Neural cell (in vitro differentiated cells): ENCODE data around the gene SRSF2. TPM values are rescaled to one million over a fixed set of nuclear protein-coding genes. Genes with fewer than 3 reads are reported as not detected.

Source experiments
- H2AFZ ChIP-seq: fragments of 200-600, 300-800 bp; sonication (generic), shearing (Covaris generic); 2 replicates; pipeline ENCODE4 v1.6.0; 2014; ENCODE audit warnings: low read depth, mild to moderate bottlenecking, antibody characterized with exemption, low read length, moderate library complexity
- H3F3A ChIP-seq: fragments of 200-600 bp; shearing (Covaris generic); 2 replicates; pipeline ENCODE4 v1.6.1; 2016; ENCODE audit warnings: mild to moderate bottlenecking, moderate library complexity, mixed read lengths, antibody characterized with exemption, low read length; ENCODE audit not compliant: insufficient read depth, poor library complexity, severe bottlenecking
- H3K27ac ChIP-seq: fragments of 200-600, 300-800 bp; sonication (generic), shearing (Covaris generic); 2 replicates; pipeline ENCODE4 v1.5.1; 2014; ENCODE audit warnings: mild to moderate bottlenecking, low read length, moderate library complexity
- H3K27me3 ChIP-seq: fragments of 300-800, 200-600 bp; sonication (generic), shearing (Covaris generic); 2 replicates; pipeline ENCODE4 v1.6.0; 2014; ENCODE audit warnings: mild to moderate bottlenecking, low read depth, low read length, moderate library complexity; ENCODE audit not compliant: insufficient read depth
- H3K36me3 ChIP-seq: fragments of 300-800, 200-600 bp; sonication (generic), shearing (Covaris generic); 2 replicates; pipeline ENCODE4 v1.5.1; 2014; ENCODE audit warnings: mild to moderate bottlenecking, antibody characterized with exemption, low read length, moderate library complexity; ENCODE audit not compliant: insufficient read depth
- H3K4me2 ChIP-seq: fragments of 300-800, 200-600 bp; sonication (generic), shearing (Covaris generic); 2 replicates; pipeline ENCODE4 v1.6.0; 2014; ENCODE audit warnings: mild to moderate bottlenecking, low read length
- H3K4me3 ChIP-seq: fragments of 300-800, 200-600 bp; sonication (generic), shearing (Covaris generic); 2 replicates; pipeline ENCODE4 v1.5.1; 2014; ENCODE audit warnings: mild to moderate bottlenecking, low read length, moderate library complexity
- H3K79me2 ChIP-seq: fragments of 200-600 bp; shearing (Covaris generic); replicated peaks from 2 replicates; pipeline ENCODE4 v1.6.0; 2014; ENCODE audit warnings: mild to moderate bottlenecking, low read length, moderate library complexity; ENCODE audit not compliant: insufficient read depth
- H3K9ac ChIP-seq: fragments of 300-800, 200-600 bp; sonication (generic), shearing (Covaris generic); 2 replicates; pipeline ENCODE4 v1.6.1; 2016; ENCODE audit warnings: mild to moderate bottlenecking, low read length, mixed read lengths
- H3K9me2 ChIP-seq: fragments of 200-600 bp; shearing (Covaris generic); 2 replicates; pipeline ENCODE4 v1.6.1; 2016; ENCODE audit warnings: mild to moderate bottlenecking, low read length, mixed read lengths; ENCODE audit not compliant: insufficient read depth
- H3K9me3 ChIP-seq: fragments of 200-600, 300-800 bp; sonication (generic), shearing (Covaris generic); 2 replicates; pipeline ENCODE4 v1.6.1; 2016; ENCODE audit warnings: mild to moderate bottlenecking, mixed run types, low read length, moderate library complexity, mixed read lengths
- H4K20me1 ChIP-seq: fragments of 200-600 bp; shearing (Covaris generic); 2 replicates; pipeline ENCODE4 v1.6.1; 2016; ENCODE audit warnings: mild to moderate bottlenecking, mixed run types; ENCODE audit not compliant: insufficient read depth
- EP300 ChIP-seq: fragments of 450-650 bp; conservative IDR thresholded peaks from 2 replicates; pipeline ENCODE4 v1.6.1; 2014; ENCODE audit warnings: antibody characterized with exemption, mild to moderate bottlenecking, moderate library complexity; ENCODE audit not compliant: poor library complexity, severe bottlenecking
- EZH2 ChIP-seq: fragments of 200-600, 300-800 bp; shearing (Covaris generic), sonication (generic); IDR thresholded peaks from 2 replicates; pipeline ENCODE4 v1.6.1; 2014; ENCODE audit warnings: antibody characterized with exemption, low read length, borderline replicate concordance, mild to moderate bottlenecking; ENCODE audit not compliant: insufficient read depth, poor library complexity, severe bottlenecking
- MXI1 ChIP-seq: fragments of 450-650 bp; conservative IDR thresholded peaks from 2 replicates; pipeline ENCODE4 v1.6.1; 2014; ENCODE audit warnings: antibody characterized with exemption, mild to moderate bottlenecking; ENCODE audit not compliant: poor library complexity, severe bottlenecking
- POLR2AphosphoS5 ChIP-seq: IDR thresholded peaks from 2 replicates; pipeline ENCODE4 v1.6.1; 2012
- RAD21 ChIP-seq: fragments of 450-650 bp; conservative IDR thresholded peaks from 2 replicates; pipeline ENCODE4 v1.6.1; 2014; ENCODE audit warnings: antibody characterized with exemption, mild to moderate bottlenecking, moderate library complexity
- SMC3 ChIP-seq: fragments of 450-650 bp; conservative IDR thresholded peaks from 2 replicates; pipeline ENCODE4 v1.6.1; 2014; ENCODE audit warnings: antibody characterized with exemption, mild to moderate bottlenecking, moderate library complexity; ENCODE audit not compliant: poor library complexity
- TAF1 ChIP-seq: IDR thresholded peaks from 2 replicates; pipeline ENCODE4 v1.6.1; 2012; ENCODE audit warnings: low read depth
- polyA plus RNA-seq: library from polyadenylated mRNA; depleted of rRNA; stranded (reverse); fragments of >200 nt; gene quantifications from 2 replicates; pipeline ENCODE4 v1.2.3, GENCODE V29; 2014
- TF ChIP-seq, protein P1 (sequence below): fragments of 450-650 bp; IDR thresholded peaks from 2 replicates; pipeline ENCODE4 v1.5.1; 2014; ENCODE audit warnings: antibody characterized with exemption, mild to moderate bottlenecking, moderate library complexity; ENCODE audit not compliant: poor library complexity, severe bottlenecking
- TF ChIP-seq, protein P2 (sequence below): IDR thresholded peaks from 2 replicates; pipeline ENCODE4 v1.6.1; 2012; ENCODE audit warnings: borderline replicate concordance

SRSF2 gene
- polyA plus RNA-seq, 1 donor from 2014 or later = 355 TPM

DNA sequence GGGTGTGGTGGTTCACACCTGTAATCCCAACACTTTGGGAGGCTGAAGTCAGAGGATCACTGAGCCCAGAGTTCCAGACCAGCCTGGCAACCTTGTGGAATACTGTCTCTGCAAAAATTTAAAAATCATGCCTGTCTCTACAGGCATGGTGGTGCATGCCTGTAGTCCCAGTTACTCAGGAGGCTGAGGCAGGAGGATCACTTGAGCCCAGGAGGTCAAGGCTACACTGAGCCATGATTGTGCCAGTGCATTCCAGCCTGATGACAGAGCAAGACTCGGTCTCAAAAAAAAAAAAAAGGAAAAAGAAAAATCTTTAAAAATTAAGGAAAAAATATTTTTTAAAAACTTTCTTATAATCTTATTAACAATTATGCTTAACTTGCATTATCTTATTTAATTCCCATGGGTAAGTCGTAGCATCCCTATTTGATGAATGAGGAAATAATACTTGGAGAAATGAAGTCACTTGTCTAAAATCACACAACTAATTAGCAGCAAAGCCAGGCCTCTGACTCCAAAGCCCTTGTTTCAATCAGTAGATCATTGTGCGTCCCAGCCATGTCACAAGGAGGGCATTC lies 14.4 kb upstream of the SRSF2 start:
- no peaks in the 10 kb centered on the region for H3K9me3 ChIP-seq
- H3K9me2 ChIP-seq = no peaks in the 10 kb centered on the region
- no peaks in the 10 kb centered on the region for H3K36me3 ChIP-seq
- TF ChIP-seq SMC3 (no peak), EZH2 (no peak)
- TF ChIP-seq, protein P1, sequence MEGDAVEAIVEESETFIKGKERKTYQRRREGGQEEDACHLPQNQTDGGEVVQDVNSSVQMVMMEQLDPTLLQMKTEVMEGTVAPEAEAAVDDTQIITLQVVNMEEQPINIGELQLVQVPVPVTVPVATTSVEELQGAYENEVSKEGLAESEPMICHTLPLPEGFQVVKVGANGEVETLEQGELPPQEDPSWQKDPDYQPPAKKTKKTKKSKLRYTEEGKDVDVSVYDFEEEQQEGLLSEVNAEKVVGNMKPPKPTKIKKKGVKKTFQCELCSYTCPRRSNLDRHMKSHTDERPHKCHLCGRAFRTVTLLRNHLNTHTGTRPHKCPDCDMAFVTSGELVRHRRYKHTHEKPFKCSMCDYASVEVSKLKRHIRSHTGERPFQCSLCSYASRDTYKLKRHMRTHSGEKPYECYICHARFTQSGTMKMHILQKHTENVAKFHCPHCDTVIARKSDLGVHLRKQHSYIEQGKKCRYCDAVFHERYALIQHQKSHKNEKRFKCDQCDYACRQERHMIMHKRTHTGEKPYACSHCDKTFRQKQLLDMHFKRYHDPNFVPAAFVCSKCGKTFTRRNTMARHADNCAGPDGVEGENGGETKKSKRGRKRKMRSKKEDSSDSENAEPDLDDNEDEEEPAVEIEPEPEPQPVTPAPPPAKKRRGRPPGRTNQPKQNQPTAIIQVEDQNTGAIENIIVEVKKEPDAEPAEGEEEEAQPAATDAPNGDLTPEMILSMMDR = no peak
- H2AFZ ChIP-seq = no peak overlapping the region
- H3K27me3 ChIP-seq = no peaks in the 10 kb centered on the region
- no peak overlapping the region for H3K9ac ChIP-seq
- no peaks in the 10 kb centered on the region for H3F3A ChIP-seq
- no peaks in the 10 kb centered on the region for H4K20me1 ChIP-seq
- no peaks in the 10 kb centered on the region for H3K79me2 ChIP-seq
- H3K27ac ChIP-seq = no peak overlapping the region
- no peak overlapping the region for H3K4me2 ChIP-seq
- no peak overlapping the region for H3K4me3 ChIP-seq

DNA sequence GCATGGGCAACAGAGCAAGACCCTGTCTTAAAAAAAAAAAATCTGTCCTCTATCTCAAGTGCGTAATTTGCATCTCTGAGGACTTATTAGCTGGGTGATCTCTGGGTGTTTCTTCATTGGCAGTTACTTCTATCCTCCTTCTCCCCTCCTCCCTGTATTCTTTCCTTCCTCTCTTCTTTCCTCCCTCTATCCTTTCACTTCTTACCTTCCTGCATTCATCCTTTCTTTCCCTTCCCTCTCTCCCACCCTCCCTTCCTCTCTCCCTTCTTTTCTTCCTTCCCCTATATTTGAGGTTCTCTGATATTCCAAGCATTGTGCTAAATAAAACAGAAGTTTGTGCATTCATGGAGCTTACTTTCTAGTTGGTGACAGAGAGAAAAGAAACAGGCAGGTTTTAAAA lies 11.5 kb upstream of the SRSF2 start:
- Histone ChIP-seq H3K36me3 (peaks cover 16% of the 10 kb centered on the region), H3K9me3 (no peaks in the 10 kb centered on the region), H3K4me2 (no peak overlapping the region), H3K79me2 (no peaks in the 10 kb centered on the region), H3F3A (no peaks in the 10 kb centered on the region), H3K9ac (no peak overlapping the region), H3K4me3 (no peak overlapping the region), H3K9me2 (no peaks in the 10 kb centered on the region), H3K27me3 (no peaks in the 10 kb centered on the region), H2AFZ (no peak overlapping the region), H3K27ac (no peak overlapping the region), H4K20me1 (no peaks in the 10 kb centered on the region)
- TF ChIP-seq, protein P1 = no peak
- TF ChIP-seq POLR2AphosphoS5 = no peak
- TF ChIP-seq MXI1 = no peak
- TF ChIP-seq EZH2 = no peak

DNA sequence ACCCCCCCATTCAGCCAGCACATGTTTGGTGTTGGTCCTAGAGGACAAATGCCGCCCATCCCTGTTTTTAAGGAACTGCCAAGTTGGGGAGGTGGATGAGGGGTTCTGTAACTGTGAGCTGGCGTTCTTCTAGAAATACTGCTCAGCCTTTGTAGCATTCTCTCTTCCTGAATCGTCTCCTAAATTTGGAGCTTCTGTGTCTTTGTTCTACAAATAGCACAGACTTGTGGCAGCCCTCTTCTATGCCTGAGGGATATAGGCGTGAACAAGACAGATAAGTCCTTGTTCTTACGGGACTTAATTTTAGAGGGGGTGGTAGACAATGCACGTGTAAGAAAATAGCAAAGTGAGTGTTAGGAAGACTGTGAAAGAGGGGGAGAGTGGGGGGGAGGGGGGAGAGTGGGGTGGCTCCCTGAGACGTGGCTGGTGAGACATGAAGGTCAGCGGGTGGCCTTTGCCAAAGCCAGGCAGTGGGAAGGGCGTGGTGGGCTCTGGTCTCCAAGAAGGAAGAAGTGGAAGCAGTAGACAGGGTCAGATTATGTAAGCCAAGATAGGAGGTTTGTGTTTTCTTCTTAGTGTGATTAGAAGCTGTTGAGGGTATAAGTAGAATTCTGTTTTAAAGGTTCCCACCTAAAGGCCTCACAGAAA lies 10.7 kb upstream of the SRSF2 start:
- no peak overlapping the region for H3K4me2 ChIP-seq
- H3K27ac ChIP-seq = no peak overlapping the region
- no peaks in the 10 kb centered on the region for H3F3A ChIP-seq
- H4K20me1 ChIP-seq = no peaks in the 10 kb centered on the region
- H3K27me3 ChIP-seq = no peaks in the 10 kb centered on the region
- no peaks in the 10 kb centered on the region for H3K9me3 ChIP-seq
- no peak overlapping the region for H3K9ac ChIP-seq
- H3K4me3 ChIP-seq = no peak overlapping the region
- TF ChIP-seq, protein P2, sequence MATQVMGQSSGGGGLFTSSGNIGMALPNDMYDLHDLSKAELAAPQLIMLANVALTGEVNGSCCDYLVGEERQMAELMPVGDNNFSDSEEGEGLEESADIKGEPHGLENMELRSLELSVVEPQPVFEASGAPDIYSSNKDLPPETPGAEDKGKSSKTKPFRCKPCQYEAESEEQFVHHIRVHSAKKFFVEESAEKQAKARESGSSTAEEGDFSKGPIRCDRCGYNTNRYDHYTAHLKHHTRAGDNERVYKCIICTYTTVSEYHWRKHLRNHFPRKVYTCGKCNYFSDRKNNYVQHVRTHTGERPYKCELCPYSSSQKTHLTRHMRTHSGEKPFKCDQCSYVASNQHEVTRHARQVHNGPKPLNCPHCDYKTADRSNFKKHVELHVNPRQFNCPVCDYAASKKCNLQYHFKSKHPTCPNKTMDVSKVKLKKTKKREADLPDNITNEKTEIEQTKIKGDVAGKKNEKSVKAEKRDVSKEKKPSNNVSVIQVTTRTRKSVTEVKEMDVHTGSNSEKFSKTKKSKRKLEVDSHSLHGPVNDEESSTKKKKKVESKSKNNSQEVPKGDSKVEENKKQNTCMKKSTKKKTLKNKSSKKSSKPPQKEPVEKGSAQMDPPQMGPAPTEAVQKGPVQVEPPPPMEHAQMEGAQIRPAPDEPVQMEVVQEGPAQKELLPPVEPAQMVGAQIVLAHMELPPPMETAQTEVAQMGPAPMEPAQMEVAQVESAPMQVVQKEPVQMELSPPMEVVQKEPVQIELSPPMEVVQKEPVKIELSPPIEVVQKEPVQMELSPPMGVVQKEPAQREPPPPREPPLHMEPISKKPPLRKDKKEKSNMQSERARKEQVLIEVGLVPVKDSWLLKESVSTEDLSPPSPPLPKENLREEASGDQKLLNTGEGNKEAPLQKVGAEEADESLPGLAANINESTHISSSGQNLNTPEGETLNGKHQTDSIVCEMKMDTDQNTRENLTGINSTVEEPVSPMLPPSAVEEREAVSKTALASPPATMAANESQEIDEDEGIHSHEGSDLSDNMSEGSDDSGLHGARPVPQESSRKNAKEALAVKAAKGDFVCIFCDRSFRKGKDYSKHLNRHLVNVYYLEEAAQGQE = no peak
- TF ChIP-seq EZH2 (no peak), SMC3 (no peak), MXI1 (no peak), EP300 (no peak), RAD21 (no peak), TAF1 (no peak), POLR2AphosphoS5 (no peak)
- TF ChIP-seq, protein P1 = no peak
- no peaks in the 10 kb centered on the region for H3K9me2 ChIP-seq
- no peaks in the 10 kb centered on the region for H3K79me2 ChIP-seq
- peaks cover 17% of the 10 kb centered on the region for H3K36me3 ChIP-seq
- no peak overlapping the region for H2AFZ ChIP-seq
